HG02642 (cell line): ENCODE results near the gene ZNF432.

Experiments used
- ATAC-seq: cut with Tn5 transposase; IDR thresholded peaks from one replicate; pipeline ENCODE4 v1.9.1; 2021; ENCODE audit warnings: mild to moderate bottlenecking; ENCODE audit not compliant: unreplicated experiment, poor library complexity

Gene ZNF432

GRCh38 chr19:52020506-52020905, 28.1 kb downstream of the ZNF432 start:
- ATAC-seq = no peak

DNA sequence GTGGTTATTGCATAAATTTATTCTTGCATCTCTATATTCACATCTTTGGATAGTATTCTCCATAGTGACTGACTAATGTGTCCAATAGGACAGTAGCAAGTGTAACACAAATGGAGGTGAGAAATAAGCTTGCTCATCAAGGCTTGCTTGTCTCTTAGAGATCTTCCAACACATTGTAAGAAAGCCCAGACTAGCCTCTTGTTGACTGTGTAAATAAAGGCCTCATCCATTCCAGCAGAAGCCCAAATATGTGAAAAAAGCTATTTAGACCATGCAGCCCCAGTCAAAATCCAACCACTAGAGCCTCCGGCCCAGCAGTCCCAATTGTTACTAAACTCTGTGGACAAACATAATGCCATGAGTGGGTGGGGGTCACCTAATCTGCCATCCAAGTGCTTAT, 38.0 kb downstream of the ZNF432 start:
- ATAC-seq = no peak

GRCh38 chr19:52007806-52008557, 40.7 kb downstream of the ZNF432 start, which contains the start of gene ZNF615:
Gene ZNF615, minus strand, starts transcription at chr19:52008211. Its CDS starts 4,500 bp downstream, at chr19:52003711.
- peak; percentile 96 for ATAC-seq

DNA sequence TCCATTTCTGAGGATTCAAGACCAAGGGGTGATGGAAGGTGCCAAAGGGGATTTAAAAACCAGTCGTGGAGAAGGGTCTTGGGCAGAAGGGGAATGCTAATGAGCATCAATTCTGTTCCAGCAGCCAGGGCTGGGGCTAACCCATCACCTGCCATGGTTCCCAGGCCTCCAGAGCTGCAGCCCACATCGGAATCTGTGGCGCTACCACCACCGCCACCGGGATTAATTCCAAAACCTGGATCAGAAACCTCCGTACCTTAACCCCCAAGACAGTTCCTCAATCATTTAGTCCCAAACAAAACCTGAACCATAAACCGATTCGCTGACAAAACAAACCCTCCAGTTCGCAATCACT, 41.2 kb downstream of the ZNF432 start:
- ATAC-seq = no peak

DNA sequence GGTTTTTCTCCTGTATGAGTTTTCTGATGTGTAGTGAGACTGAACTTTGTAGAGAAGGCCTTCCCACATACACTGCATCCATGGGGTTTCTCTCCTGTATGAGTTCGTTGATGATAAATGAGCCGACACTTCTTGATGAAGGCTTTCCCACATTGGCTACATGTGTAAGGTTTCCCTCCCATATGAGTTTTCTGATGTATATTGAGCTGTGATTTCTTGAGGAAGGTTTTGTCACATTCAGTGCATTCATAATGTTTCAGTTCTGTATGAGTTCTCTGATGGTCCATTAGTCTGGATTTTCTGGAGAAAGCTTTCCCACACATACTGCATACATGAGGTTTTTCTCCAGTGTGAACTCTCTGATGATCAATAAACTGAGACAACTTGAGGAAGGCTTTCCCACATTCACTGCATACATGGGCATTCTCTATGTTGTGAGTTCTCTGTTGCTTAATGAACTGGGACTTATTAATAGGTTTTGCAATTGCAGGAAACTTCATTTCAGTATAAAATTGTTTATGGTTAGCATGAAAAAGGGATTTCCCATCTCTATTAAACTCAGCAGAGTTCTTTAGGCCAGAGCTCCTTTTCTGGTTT, 54.5 kb downstream of the ZNF432 start:
- no peak for ATAC-seq

- ATAC-seq = no peak
Observed at GRCh38 chr19:51993422-51993821, 55.2 kb downstream of the ZNF432 start.

GRCh38 chr19:51986309-51987291, 62.0 kb downstream of the ZNF432 start, which contains the start of gene ZNF350:
Gene ZNF350, minus strand, starts transcription at chr19:51986840. Its CDS starts 12,480 bp downstream, at chr19:51974360.
- peak; percentile 92 for ATAC-seq

DNA sequence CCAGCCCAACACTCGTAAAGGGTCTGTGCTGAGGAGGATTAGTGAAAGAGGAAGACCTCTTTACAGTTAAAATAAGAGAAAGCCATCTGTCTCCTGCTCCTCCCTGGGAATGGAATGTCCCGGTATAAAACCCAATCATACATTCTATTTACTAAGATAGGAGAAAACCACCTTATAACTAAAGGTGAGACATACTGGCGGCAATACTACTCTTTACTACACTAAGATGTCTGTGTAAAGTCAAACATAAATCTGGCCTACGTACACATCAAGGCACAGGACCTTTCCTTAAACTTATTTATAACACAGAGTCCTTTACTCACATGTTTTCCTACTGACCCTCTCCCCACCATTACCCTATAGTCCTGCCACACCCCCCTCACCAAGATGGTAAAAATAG, 65.3 kb downstream of the ZNF432 start:
- no peak for ATAC-seq
